HG02938 (cell line): ENCODE measurements around the gene AGRN.
"Not testable (repeated sequence)": the region's sequence is repeated elsewhere in the genome, so short reads cannot be mapped to it uniquely, and the experiment has no call there.

ENCODE experiments used
- ATAC-seq: cut with Tn5 transposase; IDR thresholded peaks from one replicate; pipeline ENCODE4 v1.9.1; 2021; ENCODE audit warnings: mild to moderate bottlenecking, moderate library complexity; ENCODE audit not compliant: unreplicated experiment

AGRN gene

GRCh38 chr1:1088801-1089680 lies 69.1 kb downstream of the AGRN start:
- no peak for ATAC-seq

- no peak for ATAC-seq
Observed at GRCh38 chr1:1089731-1090423, 70.0 kb downstream of the AGRN start.

GRCh38 chr1:1090424-1091343 lies 70.8 kb downstream of the AGRN start:
- ATAC-seq: no peak

GRCh38 chr1:1091344-1092148 lies 71.6 kb downstream of the AGRN start:
- no peak for ATAC-seq

- no peak for ATAC-seq
Observed at GRCh38 chr1:1092149-1092855, 72.4 kb downstream of the AGRN start.

GRCh38 chr1:1092894-1093609 lies 73.1 kb downstream of the AGRN start:
- no peak for ATAC-seq

GRCh38 chr1:1093610-1093943 lies 73.7 kb downstream of the AGRN start:
- ATAC-seq: no peak

- no peak for ATAC-seq
Observed at GRCh38 chr1:1094981-1095380, 75.1 kb downstream of the AGRN start.

GRCh38 chr1:1096136-1096535 lies 76.2 kb downstream of the AGRN start:
- ATAC-seq: not testable (repeated sequence)

GRCh38 chr1:1098681-1099421 lies 78.9 kb downstream of the AGRN start:
- ATAC-seq: no peak

- ATAC-seq: no peak
Observed at GRCh38 chr1:1099506-1100183, 79.7 kb downstream of the AGRN start.

GRCh38 chr1:1100296-1100695 lies 80.4 kb downstream of the AGRN start:
- ATAC-seq: no peak

- ATAC-seq: no peak
Observed at GRCh38 chr1:1101503-1101902, 81.6 kb downstream of the AGRN start.

- ATAC-seq: not testable (repeated sequence)
Observed at GRCh38 chr1:1104152-1104551, 84.2 kb downstream of the AGRN start.
